Myocyte (in vitro differentiated cells): ENCODE measurements around the gene CRB2. TPM values are rescaled to one million over a fixed set of nuclear protein-coding genes. Genes with fewer than 3 reads are reported as not detected.

ENCODE experiments used
- DNase-seq: peaks from one replicate; pipeline ENCODE4 v3.0.0-alpha.2; 2012; ENCODE audit warnings: low read depth
- total RNA-seq: library from RNA; depleted of rRNA; stranded (reverse); fragments of >200 nt; gene quantifications from 2 replicates; pipeline ENCODE4 v1.2.3, GENCODE V29; 2014

CRB2 gene
- total RNA-seq, 1 donor from 2014 or later, result not detected

GRCh38 chr9:123327697-123328100 is 28.3 kb upstream of the CRB2 start:
- DNase-seq, result no peak

- DNase-seq, result peak; percentile 74
Measured at GRCh38 chr9:123329329-123329955, 26.6 kb upstream of the CRB2 start.

GRCh38 chr9:123331346-123332060 is 24.5 kb upstream of the CRB2 start:
- DNase-seq, result no peak

DNA sequence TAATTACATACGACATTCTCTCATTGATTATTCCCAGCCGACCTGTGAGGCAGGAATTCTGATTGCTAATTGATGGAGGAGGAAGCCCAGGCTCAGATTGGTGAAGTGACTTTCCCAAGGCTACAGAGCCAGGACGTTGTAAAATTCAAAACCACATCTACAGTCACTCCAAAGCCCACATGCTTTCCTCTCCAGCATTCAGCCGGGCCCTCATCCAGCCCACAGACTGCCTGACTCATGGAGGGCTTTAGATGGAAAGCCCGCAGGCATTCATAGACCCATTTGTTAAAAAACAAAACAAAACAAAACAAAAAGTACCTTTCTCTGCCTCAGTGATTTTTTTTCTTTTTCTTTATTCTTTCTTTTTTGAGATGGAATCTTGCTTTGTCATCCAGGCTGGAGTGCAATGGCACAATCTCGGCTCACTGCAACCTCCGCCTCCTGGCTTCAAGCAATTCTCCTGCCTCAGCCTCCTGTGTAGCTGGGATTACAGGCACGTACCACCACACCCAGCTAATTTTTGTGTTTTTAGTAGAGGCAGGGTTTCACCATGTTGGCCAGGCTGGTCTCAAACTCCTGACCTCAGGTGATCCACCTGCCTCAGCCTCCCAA is 22.8 kb upstream of the CRB2 start:
- peak; percentile 82 for DNase-seq

DNA sequence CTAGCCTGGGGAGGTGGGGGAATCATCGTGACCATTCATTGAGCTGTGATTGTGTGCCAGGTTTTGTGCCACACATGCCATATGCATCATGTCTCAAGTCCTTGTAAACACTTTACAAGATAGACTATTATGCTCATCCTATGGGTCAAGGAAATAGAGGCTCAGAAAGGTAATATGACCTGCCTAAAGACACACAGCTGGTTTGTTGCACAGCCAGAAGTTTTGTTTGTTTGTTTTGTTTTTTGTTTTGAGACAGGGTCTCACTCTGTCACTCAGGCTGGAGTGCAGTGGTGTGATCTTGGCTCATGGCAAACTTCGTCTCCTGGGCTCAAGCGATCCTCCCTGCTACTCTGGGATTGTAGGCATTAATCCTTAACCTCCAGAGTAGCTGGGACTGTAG is 21.4 kb upstream of the CRB2 start:
- DNase-seq, result no peak

- peak; percentile 53 for DNase-seq
Measured at GRCh38 chr9:123335193-123335985, 20.6 kb upstream of the CRB2 start.

DNA sequence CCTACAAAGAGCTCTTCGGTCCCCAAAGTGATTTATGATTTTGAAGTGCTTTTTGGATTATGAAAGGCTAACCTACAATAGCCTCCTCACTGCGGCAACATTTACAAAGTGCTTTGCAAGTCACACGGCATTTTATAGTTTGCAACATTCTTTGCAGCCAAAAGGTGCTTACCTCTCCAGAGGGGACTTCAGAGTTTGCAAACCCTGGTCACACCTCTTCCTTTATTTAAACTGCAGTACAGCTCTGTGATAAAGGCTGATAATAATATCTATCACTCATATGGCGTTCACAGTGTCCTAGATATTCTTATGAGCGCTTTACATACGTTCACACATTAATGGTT is 20.0 kb upstream of the CRB2 start:
- no peak for DNase-seq

- no peak for DNase-seq
Measured at GRCh38 chr9:123336449-123336848, 19.5 kb upstream of the CRB2 start.

DNA sequence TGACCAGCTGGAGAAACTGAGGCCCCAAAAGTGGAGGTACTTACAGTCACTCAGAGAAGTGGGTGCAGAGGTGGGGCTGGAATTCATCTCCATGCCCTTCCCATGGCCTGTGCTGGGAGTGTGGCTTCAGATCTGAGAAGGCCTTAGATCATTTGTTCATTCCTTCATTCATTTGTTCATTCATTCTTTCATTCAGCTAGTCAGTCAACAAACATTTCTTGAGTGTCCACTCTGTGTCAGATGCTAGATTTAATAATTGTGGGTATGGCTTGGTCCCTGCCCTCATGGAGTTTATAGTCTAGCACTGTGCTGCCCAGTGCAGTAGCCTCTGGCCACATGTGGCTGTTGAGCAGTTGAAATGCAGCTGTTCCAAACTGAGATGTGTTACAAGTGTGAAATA is 19.0 kb upstream of the CRB2 start:
- DNase-seq, result no peak

GRCh38 chr9:123337971-123338370 is 18.0 kb upstream of the CRB2 start:
- DNase-seq, result peak; percentile 40

DNA sequence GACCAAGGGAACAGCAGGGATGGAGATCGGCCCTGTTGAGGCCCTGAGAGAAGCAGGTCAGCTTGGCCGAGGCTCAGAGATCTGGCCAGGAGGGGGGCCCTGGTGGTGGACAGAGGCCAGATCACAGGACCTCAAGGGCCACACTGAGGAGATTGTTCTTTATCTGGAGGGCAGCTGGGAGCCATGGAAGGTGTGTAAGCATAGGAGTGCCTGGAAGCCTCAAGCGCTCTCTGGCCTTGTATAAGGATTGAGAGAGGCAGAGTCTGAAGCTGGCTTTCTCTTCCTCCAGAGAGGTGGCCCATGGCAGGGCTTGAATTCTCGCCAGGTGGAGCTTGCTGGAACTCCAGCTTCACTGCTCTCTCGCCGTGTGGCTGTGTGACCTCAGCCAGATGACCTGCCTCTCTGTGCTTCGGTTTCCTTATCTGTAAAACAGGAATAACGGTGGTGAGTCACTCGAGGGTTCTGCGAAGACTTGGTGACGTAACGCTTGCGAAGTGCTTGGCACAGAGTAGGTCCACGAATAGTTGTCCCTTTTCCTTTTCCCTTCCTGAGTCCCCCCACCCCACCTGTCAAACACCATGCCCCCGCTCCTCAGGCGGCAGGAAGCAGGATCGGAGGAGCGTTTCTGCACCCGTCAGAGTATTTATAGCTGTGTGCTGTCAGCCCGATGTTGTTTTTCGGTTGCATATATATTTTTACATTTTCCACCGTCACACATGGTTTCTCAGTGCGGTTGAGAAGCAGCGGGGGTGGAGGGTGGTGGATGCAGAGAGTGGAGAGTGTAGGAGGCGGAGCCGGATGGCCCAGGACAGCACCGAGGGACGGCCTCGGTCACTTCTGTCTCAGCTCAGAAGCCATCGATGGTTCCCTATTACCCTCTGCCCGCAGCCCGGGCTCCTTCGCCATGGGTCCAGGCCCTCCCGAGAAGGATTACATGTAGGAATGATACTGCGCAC is 17.0 kb upstream of the CRB2 start:
- DNase-seq, result no peak

DNA sequence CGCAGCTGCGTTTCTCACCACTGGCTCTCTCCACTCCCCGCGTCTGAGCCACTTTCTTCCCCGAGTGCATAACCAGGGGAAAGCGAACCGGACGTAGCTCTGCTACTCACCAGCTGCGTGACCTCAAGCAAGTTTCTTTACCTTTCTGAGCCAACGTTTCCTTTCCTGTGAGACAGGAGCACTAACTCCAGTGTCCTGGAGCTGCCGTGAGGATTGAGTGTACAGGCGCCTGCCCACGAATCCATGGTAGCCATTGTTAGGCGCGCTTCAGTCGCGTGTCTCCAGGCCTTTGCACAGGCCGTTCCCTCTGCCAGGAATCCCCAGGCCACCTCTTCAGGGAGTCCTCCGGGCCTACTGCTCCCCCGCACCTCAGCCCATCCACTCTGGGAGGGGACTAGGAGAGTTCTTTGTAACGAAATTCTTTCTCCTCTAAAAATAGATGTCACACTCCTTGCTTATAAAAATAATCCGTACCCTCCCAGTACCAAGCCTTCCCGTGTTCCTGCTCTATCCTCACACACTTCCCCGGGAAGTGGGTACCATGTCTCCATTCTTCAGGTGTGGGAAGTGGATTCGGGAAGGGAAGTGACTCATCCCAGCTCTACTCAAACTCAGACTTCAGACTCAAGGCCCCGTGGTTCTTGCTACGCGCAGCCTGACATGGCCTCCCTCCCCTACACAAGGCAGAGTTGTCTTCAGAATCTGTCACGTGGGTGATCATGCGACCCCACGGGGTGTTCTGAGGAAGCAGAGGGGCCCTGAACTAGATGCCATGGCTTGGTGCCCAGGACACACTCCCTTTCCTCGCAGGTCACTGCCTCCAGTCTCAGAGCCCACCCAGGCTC is 16.1 kb upstream of the CRB2 start:
- DNase-seq, result no peak

DNA sequence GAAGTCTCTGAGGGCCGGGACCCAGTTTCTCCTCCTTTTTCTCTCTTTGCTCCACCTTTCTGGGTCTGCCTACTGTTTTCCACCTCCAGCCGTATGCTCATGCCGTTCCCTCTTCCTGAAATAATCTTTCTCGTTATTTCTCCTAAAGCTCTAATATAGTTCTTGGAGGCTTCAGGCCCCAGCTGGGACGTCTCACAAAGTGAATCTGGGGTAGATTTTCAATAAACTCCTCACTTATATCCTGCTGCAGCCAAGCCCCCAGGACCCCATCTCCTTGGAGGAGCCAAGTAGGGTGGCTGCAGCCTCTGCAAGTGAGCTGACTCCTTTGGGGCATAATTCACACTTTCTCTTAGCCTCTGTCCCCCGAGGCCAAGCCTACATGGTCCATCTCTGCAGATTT is 14.2 kb upstream of the CRB2 start:
- no peak for DNase-seq

DNA sequence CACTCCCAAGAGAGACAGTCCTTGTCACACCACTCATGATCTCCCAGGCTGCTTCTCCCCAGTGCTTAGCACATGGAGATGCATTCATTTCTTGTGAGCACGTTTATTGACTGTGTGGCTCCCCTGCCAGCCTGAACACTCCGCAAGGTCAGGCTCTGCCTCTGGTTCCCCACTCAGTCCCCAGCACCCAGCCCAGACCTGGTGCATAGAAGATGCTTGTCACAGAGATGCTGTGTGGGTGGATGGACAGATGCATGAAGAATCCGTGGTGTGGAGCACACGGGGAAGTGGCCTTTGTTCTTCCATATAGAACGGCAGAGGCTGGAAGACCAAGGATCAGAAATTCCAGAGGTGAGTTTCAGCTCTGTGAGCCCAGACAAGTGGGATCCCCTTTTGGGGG is 13.8 kb upstream of the CRB2 start:
- no peak for DNase-seq

- DNase-seq, result no peak
Measured at GRCh38 chr9:123343443-123344191, 12.4 kb upstream of the CRB2 start.

DNA sequence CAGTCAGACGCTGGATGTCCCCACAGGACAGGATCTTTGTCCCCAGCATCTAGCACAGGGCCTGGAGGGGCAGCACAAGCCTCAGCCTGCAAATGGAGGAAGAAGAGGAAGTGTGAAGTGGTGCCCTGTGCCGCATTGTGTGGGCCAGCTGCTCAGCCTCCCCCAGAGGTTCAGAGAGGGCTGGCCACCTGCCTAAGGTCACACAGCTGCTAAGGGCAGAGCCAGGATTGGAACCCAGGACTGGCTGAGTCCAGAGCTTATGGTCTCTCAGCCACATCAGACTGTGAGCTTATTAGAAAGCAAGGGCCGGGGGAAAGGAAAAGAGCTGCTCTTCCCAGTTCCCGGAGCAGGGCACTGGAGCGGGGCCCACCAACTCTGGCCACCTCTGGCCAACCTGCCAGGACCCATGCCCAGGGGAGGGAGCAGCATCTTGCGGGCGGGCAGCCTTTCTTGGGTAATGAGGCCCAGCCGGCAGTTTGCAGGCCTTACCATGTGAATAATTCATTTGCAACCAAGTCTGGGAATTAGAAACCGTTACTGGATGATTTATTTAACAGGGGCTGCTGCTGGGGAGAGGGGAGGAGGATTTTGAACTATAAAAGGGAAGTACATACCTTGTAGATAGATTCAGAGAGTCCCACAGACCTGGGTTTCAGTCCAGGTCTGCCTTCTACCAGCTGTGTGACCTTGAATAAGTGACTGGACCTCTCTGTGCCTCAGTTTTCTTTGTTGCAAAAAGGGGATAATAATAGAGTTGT is 11.6 kb upstream of the CRB2 start:
- DNase-seq, result no peak

DNA sequence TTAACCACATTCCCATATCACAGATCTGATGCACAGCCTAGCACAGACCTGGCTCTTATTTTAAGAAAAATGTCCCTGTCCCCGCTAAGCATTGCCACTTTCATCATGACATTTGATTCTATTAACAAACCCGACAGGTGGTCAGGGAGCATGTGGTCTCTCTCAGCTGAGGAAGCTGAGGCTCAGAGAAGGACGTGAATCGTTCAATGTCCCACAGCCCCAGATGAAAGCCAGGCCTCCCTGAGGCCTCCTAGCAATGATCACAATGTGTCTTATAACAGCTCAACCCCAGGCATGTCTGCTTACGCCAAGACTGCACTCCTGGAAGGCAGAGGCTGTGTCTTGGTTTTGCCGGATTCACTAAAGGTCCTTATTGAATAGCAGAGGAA is 10.4 kb upstream of the CRB2 start:
- peak; percentile 64 for DNase-seq

GRCh38 chr9:123346026-123346425 is 10.0 kb upstream of the CRB2 start:
- peak; percentile 35 for DNase-seq
